GM18526 (cell line): ENCODE results near the gene PLXDC2.

Source experiments
- POLR2A ChIP-seq: IDR thresholded peaks from 3 replicates; pipeline ENCODE4 v1.6.1; 2011; ENCODE audit not compliant: insufficient read length; ENCODE audit errors: extremely low read depth

PLXDC2 gene

GRCh38 chr10:20048161-20048560 is 231.9 kb downstream of the PLXDC2 start:
- TF ChIP-seq POLR2A, result no peak

DNA sequence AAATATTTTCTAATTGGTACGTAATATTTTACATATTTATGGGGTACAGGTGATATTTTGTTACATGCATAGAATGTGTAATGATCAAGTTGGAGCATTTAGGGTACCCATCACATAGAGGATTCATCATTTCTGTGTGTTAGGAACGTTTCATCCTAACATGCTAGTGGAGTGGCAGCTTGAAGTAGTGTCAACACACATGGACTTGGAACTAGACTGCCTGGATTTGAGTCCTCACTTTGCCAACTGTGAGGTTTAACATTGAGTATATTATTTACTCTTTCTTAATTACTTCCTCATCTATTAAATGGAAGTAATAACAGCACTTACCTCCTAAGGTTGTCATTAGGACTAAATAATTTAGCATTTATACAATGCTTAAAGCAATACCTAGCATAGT is 241.9 kb downstream of the PLXDC2 start:
- no peak for TF ChIP-seq POLR2A

GRCh38 chr10:20059084-20059835 is 243.0 kb downstream of the PLXDC2 start:
- TF ChIP-seq POLR2A, result no peak

GRCh38 chr10:20065814-20066213 is 249.6 kb downstream of the PLXDC2 start:
- no peak for TF ChIP-seq POLR2A

DNA sequence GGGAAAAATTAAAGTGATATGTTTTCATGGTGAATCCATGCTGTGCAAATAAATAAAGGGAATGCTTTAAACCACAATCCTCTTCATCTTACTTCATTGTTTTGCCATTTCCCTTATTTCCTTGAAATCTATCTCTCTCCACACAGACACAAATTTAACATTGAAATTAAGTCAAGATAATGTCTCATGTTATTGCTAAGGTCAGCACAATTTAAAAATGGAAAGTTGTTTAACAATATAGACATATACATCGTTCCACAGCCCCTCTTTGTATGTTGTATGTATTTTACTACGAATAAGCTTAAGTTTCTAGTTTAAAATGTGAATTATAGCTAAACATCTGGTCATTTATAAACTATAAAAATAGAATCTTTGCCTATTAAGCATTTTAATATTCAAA is 256.9 kb downstream of the PLXDC2 start:
- TF ChIP-seq POLR2A, result no peak

DNA sequence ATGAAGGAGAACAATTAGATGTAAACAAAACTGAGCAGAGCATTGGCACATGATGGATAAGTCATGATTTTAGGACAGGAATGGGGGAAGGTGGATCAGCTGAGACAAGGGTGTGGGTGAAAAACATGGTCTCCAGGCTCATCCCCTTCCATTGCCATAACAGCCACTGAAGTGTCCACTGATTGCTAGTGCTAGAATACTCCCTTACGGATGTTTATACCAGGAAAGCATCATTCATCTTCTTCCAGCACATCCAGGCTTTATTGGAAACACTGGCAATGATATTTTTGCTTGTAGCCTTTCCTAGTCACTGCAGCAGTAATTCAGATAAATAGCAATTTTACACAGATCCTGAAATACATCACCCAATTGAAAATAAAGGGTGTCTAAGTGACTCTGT is 259.5 kb downstream of the PLXDC2 start:
- TF ChIP-seq POLR2A, result no peak

GRCh38 chr10:20084451-20084850 is 268.2 kb downstream of the PLXDC2 start:
- no peak for TF ChIP-seq POLR2A

GRCh38 chr10:20085115-20085514 is 268.9 kb downstream of the PLXDC2 start:
- TF ChIP-seq POLR2A, result no peak

DNA sequence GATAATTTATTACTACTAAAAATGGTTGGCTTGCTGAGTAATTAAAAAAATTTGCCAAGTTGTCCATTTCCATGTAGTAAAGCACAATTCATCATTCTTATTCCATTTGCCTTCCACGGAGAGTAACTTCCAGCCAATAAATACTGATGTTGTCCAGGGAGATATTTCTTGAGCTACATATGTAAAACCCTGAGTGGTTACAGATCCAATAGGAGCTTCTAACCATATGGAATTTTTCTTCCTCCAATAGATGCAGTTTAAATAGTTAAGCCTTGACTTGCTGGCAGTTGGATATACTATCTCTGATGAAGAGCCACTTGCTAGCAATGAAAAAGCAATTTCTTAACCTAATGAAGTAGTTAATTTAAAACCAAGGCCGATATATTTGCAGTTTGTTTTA is 271.1 kb downstream of the PLXDC2 start:
- TF ChIP-seq POLR2A, result no peak

DNA sequence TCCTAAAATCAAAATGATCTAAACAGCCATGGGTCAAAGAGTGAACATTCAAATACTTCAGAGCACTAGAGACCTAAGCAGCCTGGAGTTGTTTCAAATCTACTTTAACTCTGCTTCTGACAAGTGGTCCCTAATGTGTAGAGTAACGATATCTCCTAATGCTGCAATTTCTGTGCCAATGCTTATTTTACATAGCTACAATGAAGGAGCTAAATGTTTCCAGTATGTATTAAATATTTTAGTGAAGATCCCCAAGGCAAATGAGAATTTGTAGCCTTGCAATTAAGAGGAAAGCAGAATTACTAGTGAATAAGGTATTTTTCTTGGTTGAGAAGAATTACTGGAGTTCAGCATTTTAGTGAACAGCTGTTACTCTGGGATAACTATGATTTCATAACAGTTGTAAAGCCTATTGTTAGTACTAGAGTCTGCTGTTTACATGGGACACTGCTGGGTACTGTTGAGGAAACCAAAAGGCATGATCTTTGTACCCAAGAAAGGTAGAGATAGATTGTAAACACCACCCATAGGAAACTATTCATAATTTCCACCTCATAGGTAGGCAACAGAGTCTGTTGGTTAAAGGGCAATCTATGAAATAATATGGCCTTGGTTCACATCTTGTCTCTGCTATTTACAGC is 271.9 kb downstream of the PLXDC2 start:
- no peak for TF ChIP-seq POLR2A

- TF ChIP-seq POLR2A, result no peak
Measured at GRCh38 chr10:20089879-20090278, 273.6 kb downstream of the PLXDC2 start.

DNA sequence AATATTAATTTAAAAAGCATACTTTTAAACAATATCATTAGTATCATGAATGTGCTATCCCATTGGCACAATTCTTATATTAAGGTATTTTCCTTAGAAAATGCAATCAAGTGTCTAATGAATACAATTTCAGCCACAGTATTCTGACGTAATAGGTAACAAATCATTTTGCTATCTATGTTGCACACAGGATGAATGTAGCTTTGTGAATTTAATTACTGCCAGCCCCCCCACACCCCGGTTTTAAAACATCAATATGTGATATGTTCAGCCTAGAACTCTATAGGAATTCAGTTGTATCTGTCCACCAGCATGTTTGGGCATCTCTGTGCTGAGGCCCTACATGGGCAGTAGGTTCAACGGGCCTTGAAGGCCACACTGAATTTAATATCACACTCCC is 274.6 kb downstream of the PLXDC2 start:
- no peak for TF ChIP-seq POLR2A

DNA sequence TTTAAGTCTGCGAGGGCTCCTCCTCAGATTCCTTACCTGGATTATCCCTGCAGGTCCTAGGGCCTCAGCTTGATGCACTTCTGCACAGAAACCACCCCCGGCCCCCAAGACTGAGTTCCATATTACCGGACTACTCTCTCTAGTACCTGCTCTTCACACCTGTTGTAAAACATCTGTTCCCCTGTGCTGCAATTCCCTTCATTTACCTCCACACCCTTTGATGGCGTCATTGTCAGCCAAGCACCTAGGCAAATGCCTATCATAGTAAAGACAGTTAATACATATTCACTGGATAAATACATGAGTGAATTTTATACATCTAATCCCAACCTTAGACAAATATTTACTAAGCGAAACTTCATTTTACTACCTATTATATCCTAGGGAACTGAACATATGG is 275.5 kb downstream of the PLXDC2 start:
- TF ChIP-seq POLR2A, result no peak

DNA sequence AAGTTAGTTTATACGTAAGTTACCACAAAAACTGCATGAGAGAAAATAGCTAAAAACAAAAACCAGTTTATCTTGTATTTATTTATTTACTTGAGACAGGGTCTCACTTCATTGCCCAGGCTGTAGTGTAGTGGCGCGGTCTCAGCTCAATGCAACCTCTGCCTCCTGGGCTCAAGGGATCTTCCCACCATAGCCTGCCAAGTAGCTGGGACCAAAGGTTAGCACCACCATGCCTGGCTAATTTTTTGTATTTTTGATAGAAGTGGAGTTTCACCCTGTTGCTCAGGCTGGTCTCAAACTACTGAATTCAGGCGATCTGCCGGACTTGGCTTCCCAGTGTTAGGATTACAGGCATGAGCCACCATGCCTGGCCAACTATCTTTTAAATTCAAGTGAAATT is 277.4 kb downstream of the PLXDC2 start:
- TF ChIP-seq POLR2A, result no peak

- no peak for TF ChIP-seq POLR2A
Measured at GRCh38 chr10:20094226-20094976, 278.2 kb downstream of the PLXDC2 start.

DNA sequence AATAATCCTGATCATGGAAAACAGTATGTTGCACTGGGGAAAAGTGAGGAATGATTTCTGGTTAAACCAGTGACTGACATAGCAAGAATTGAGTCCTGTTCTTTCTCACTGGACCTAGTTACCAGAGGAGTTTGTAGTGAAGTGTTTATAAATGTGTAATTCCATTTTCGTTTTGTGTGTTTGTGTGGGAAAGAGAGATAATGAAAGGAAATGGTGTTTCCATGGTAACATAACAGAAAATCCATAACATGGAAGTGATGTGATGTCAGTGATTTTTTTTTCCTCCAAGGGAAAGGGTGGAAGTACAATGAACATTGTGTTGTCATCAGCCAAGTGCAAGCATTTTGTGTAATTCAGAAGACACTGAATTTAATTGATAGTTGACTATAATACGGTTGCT is 283.9 kb downstream of the PLXDC2 start:
- no peak for TF ChIP-seq POLR2A
